Measurements from ENCODE around the gene NKX1-1. TPM values are rescaled to one million over a fixed set of nuclear protein-coding genes. Genes with fewer than 3 reads are reported as not detected.
"Not testable (repeated sequence)": the region's sequence is repeated elsewhere in the genome, so short reads cannot be mapped to it uniquely, and the experiment has no call there.

Gene NKX1-1
- total RNA-seq, 1 donor from 2014 or later: not detected

- DNase-seq (ENCODE audit: low spot score) (no peak), ATAC-seq (no peak)
Measured at GRCh38 chr4:1393866-1394265, 12.4 kb downstream of the NKX1-1 start.

- DNase-seq (ENCODE audit: low spot score); ATAC-seq: not testable (repeated sequence)
Measured at GRCh38 chr4:1393363-1393762, 12.9 kb downstream of the NKX1-1 start.

- no peak for DNase-seq (ENCODE audit: low spot score)
- ATAC-seq: no peak
Measured at GRCh38 chr4:1385373-1386340, 20.6 kb downstream of the NKX1-1 start.

- ATAC-seq (no peak), DNase-seq (ENCODE audit: low spot score) (no peak)
Measured at GRCh38 chr4:1384675-1385372, 21.4 kb downstream of the NKX1-1 start.

GRCh38 chr4:1383728-1384591 is 22.3 kb downstream of the NKX1-1 start:
- no peak for ATAC-seq
- DNase-seq (ENCODE audit: low spot score): no peak

GRCh38 chr4:1382776-1383727 is 23.2 kb downstream of the NKX1-1 start:
- DNase-seq (ENCODE audit: low spot score): no peak

GRCh38 chr4:1381944-1382541 is 24.2 kb downstream of the NKX1-1 start:
- ATAC-seq (no peak), DNase-seq (ENCODE audit: low spot score) (no peak)

More at GRCh38 chr4:1382776-1383727, 23.2 kb downstream of the NKX1-1 start:
- ATAC-seq: no peak

- ATAC-seq: no peak
- DNase-seq (ENCODE audit: low spot score): no peak
Measured at GRCh38 chr4:1381181-1381621, 25.0 kb downstream of the NKX1-1 start.

- ATAC-seq (no peak), DNase-seq (ENCODE audit: low spot score) (no peak)
Measured at GRCh38 chr4:1380368-1381151, 25.7 kb downstream of the NKX1-1 start.

- no peak for DNase-seq (ENCODE audit: low spot score)
- ATAC-seq: no peak
Measured at GRCh38 chr4:1379801-1380331, 26.4 kb downstream of the NKX1-1 start.

- ATAC-seq (no peak), DNase-seq (ENCODE audit: low spot score) (no peak)
Measured at GRCh38 chr4:1379351-1379781, 26.9 kb downstream of the NKX1-1 start.

GRCh38 chr4:1378559-1379231 is 27.5 kb downstream of the NKX1-1 start:
- ATAC-seq: no peak
- no peak for DNase-seq (ENCODE audit: low spot score)

GRCh38 chr4:1377606-1378261 is 28.5 kb downstream of the NKX1-1 start:
- ATAC-seq: no peak
- DNase-seq (ENCODE audit: low spot score): no peak

GRCh38 chr4:1376841-1377605 is 29.2 kb downstream of the NKX1-1 start:
- DNase-seq (ENCODE audit: low spot score): no peak

GRCh38 chr4:1376391-1376840 is 29.8 kb downstream of the NKX1-1 start:
- DNase-seq (ENCODE audit: low spot score) (no peak), ATAC-seq (no peak)

More at GRCh38 chr4:1376841-1377605, 29.2 kb downstream of the NKX1-1 start:
- no peak for ATAC-seq

GRCh38 chr4:1375761-1376322 is 30.4 kb downstream of the NKX1-1 start:
- no peak for DNase-seq (ENCODE audit: low spot score)
- no peak for ATAC-seq
